Measurements from ENCODE around the gene SFI1.
A peak's percentile ranks its signal among the peaks of the same experiment; 100 is the strongest.
"Not testable (repeated sequence)": the region's sequence is repeated elsewhere in the genome, so short reads cannot be mapped to it uniquely, and the experiment has no call there.

SFI1 gene

GRCh38 chr22:31504282-31504681 is 7.9 kb downstream of the SFI1 start:
- TF ChIP-seq POLR2A (IDR thresholded peaks at IDR 0.05; ENCODE audit: low read depth, low read length), result no peak
- FAIRE-seq (peak; percentile 41), DNase-seq (ENCODE audit: insufficient read length, low spot score) (no peak)

- not testable (repeated sequence) for DNase-seq (ENCODE audit: insufficient read length, low spot score); FAIRE-seq
Observed at GRCh38 chr22:31507517-31507916, 11.2 kb downstream of the SFI1 start.

GRCh38 chr22:31508536-31508935 is 12.2 kb downstream of the SFI1 start:
- TF ChIP-seq POLR2A (IDR thresholded peaks at IDR 0.05; ENCODE audit: low read depth, low read length), result no peak
- no peak for FAIRE-seq

GRCh38 chr22:31509061-31509762 is 12.9 kb downstream of the SFI1 start:
- no peak for FAIRE-seq
- DNase-seq (ENCODE audit: insufficient read length, low spot score), result no peak
- TF ChIP-seq POLR2A (IDR thresholded peaks at IDR 0.05; ENCODE audit: low read depth, low read length), result no peak

More at GRCh38 chr22:31508536-31508935, 12.2 kb downstream of the SFI1 start:
- no peak for DNase-seq (ENCODE audit: insufficient read length, low spot score)

GRCh38 chr22:31520051-31520450 is 23.7 kb downstream of the SFI1 start:
- DNase-seq (ENCODE audit: insufficient read length, low spot score), result no peak
- no peak for FAIRE-seq
- TF ChIP-seq POLR2A (IDR thresholded peaks at IDR 0.05; ENCODE audit: low read depth, low read length), result no peak

GRCh38 chr22:31524132-31524531 is 27.8 kb downstream of the SFI1 start:
- not testable (repeated sequence) for DNase-seq (ENCODE audit: insufficient read length, low spot score); FAIRE-seq

- FAIRE-seq (no peak), DNase-seq (ENCODE audit: insufficient read length, low spot score) (no peak)
- no peak for TF ChIP-seq POLR2A (IDR thresholded peaks at IDR 0.05; ENCODE audit: low read depth, low read length)
Observed at GRCh38 chr22:31526270-31526669, 29.9 kb downstream of the SFI1 start.

- DNase-seq (ENCODE audit: insufficient read length, low spot score) (no peak), FAIRE-seq (no peak)
- TF ChIP-seq POLR2A (IDR thresholded peaks at IDR 0.05; ENCODE audit: low read depth, low read length), result no peak
Observed at GRCh38 chr22:31530823-31531195, 34.5 kb downstream of the SFI1 start.

- FAIRE-seq (no peak), DNase-seq (ENCODE audit: insufficient read length, low spot score) (no peak)
Observed at GRCh38 chr22:31532060-31532459, 35.7 kb downstream of the SFI1 start.

GRCh38 chr22:31533374-31533773 is 37.0 kb downstream of the SFI1 start:
- DNase-seq (ENCODE audit: insufficient read length, low spot score) (no peak), FAIRE-seq (no peak)
- TF ChIP-seq POLR2A (IDR thresholded peaks at IDR 0.05; ENCODE audit: low read depth, low read length), result no peak

More at GRCh38 chr22:31532060-31532459, 35.7 kb downstream of the SFI1 start:
- no peak for TF ChIP-seq POLR2A (IDR thresholded peaks at IDR 0.05; ENCODE audit: low read depth, low read length)

- TF ChIP-seq POLR2A (IDR thresholded peaks at IDR 0.05; ENCODE audit: low read depth, low read length), result no peak
- FAIRE-seq (no peak), DNase-seq (ENCODE audit: insufficient read length, low spot score) (no peak)
Observed at GRCh38 chr22:31537019-31537535, 40.7 kb downstream of the SFI1 start.

- no peak for TF ChIP-seq POLR2A (IDR thresholded peaks at IDR 0.05; ENCODE audit: low read depth, low read length)
- FAIRE-seq, result no peak
- DNase-seq (ENCODE audit: insufficient read length, low spot score), result no peak
Observed at GRCh38 chr22:31538815-31539214, 42.5 kb downstream of the SFI1 start.

GRCh38 chr22:31540166-31540565 is 43.8 kb downstream of the SFI1 start:
- not testable (repeated sequence) for DNase-seq (ENCODE audit: insufficient read length, low spot score); FAIRE-seq

GRCh38 chr22:31540966-31541365 is 44.6 kb downstream of the SFI1 start:
- no peak for TF ChIP-seq POLR2A (IDR thresholded peaks at IDR 0.05; ENCODE audit: low read depth, low read length)
- FAIRE-seq (no peak), DNase-seq (ENCODE audit: insufficient read length, low spot score) (no peak)

Measured in H54 (cell line).